H9 (cell line): ENCODE measurements around the gene LSM3. TPM values are rescaled to one million over a fixed set of nuclear protein-coding genes. Genes with fewer than 3 reads are reported as not detected.

Source experiments
- DNase-seq: peaks from one replicate; pipeline ENCODE4 v3.0.0-alpha.2; 2017
- H2AFZ ChIP-seq: one replicate; pipeline ENCODE4 v1.6.1; 2013; ENCODE audit warnings: mild to moderate bottlenecking, low read length, control low read depth, moderate library complexity
- H2AK5ac ChIP-seq: 2 replicates; pipeline ENCODE4 v1.6.1; 2013; ENCODE audit warnings: low read length, control low read depth, mixed read lengths; ENCODE audit not compliant: insufficient read length
- H2BK120ac ChIP-seq: one replicate; pipeline ENCODE4 v1.6.1; 2013; ENCODE audit warnings: low read depth, mild to moderate bottlenecking, low read length, control low read depth, inconsistent platforms; ENCODE audit not compliant: poor library complexity, severe bottlenecking
- H2BK12ac ChIP-seq: 2 replicates; pipeline ENCODE4 v1.6.1; 2013; ENCODE audit warnings: low read length, control low read depth, mixed read lengths, low read depth; ENCODE audit not compliant: insufficient read length
- H2BK15ac ChIP-seq: 2 replicates; pipeline ENCODE4 v1.6.1; 2013; ENCODE audit warnings: low read depth, low read length, control low read depth
- H2BK20ac ChIP-seq: one replicate; pipeline ENCODE4 v1.6.1; 2013; ENCODE audit warnings: low read depth, mild to moderate bottlenecking, low read length, control low read depth, inconsistent platforms; ENCODE audit not compliant: poor library complexity, severe bottlenecking
- H2BK5ac ChIP-seq: 2 replicates; pipeline ENCODE4 v1.6.1; 2013; ENCODE audit warnings: low read length, control low read depth, mixed read lengths; ENCODE audit not compliant: insufficient read length
- H3K14ac ChIP-seq: 2 replicates; pipeline ENCODE4 v1.6.1; 2013; ENCODE audit warnings: low read length, control low read depth; ENCODE audit not compliant: insufficient read depth
- H3K18ac ChIP-seq: 2 replicates; pipeline ENCODE4 v1.6.1; 2013; ENCODE audit warnings: low read depth, mild to moderate bottlenecking, mixed read lengths, low read length, control low read depth; ENCODE audit not compliant: insufficient read length
- H3K23ac ChIP-seq: 2 replicates; pipeline ENCODE4 v1.6.1; 2013; ENCODE audit warnings: low read length, control low read depth, mixed read lengths, low read depth; ENCODE audit not compliant: insufficient read length
- H3K23me2 ChIP-seq: 2 replicates; pipeline ENCODE4 v1.6.1; 2013; ENCODE audit warnings: low read depth, mild to moderate bottlenecking, mixed read lengths, low read length, control low read depth; ENCODE audit not compliant: insufficient read length, poor library complexity, severe bottlenecking
- H3K27ac ChIP-seq: 2 replicates; pipeline ENCODE4 v1.5.1; 2013; ENCODE audit warnings: low read length, control low read depth, mixed read lengths, low read depth; ENCODE audit not compliant: insufficient read length
- H3K27me3 ChIP-seq: 2 replicates; pipeline ENCODE4 v1.6.1; 2013; ENCODE audit warnings: low read length, control low read depth, inconsistent platforms; ENCODE audit not compliant: insufficient read depth
- H3K4ac ChIP-seq: 2 replicates; pipeline ENCODE4 v1.6.1; 2013; ENCODE audit warnings: low read depth, mild to moderate bottlenecking, control low read depth, inconsistent platforms, low read length, moderate library complexity
- H3K4me1 ChIP-seq: 2 replicates; pipeline ENCODE4 v1.6.1; 2013; ENCODE audit warnings: low read length, control low read depth, inconsistent platforms; ENCODE audit not compliant: insufficient read depth
- H3K4me2 ChIP-seq: 2 replicates; pipeline ENCODE4 v1.6.1; 2013; ENCODE audit warnings: low read length, control low read depth, mixed read lengths; ENCODE audit not compliant: insufficient read length, insufficient read depth
- H3K56ac ChIP-seq: 2 replicates; pipeline ENCODE4 v1.6.1; 2013; ENCODE audit warnings: low read depth, mild to moderate bottlenecking, mixed read lengths, low read length, control low read depth; ENCODE audit not compliant: insufficient read length
- H3K79me1 ChIP-seq: 2 replicates; pipeline ENCODE4 v1.6.1; 2013; ENCODE audit warnings: low read depth, mild to moderate bottlenecking, moderate library complexity, low read length, control low read depth, inconsistent platforms; ENCODE audit not compliant: insufficient read depth, poor library complexity, severe bottlenecking
- H3K79me2 ChIP-seq: 2 replicates; pipeline ENCODE4 v1.6.1; 2013; ENCODE audit warnings: low read length, control low read depth, inconsistent platforms; ENCODE audit not compliant: insufficient read depth
- H3K9ac ChIP-seq: 2 replicates; pipeline ENCODE4 v1.6.1; 2013; ENCODE audit warnings: low read length, control low read depth, mixed read lengths; ENCODE audit not compliant: insufficient read length; ENCODE audit errors: extremely low read depth
- H3K9me3 ChIP-seq: one replicate; pipeline ENCODE4 v1.6.1; 2013; ENCODE audit warnings: low read depth, low read length, inconsistent platforms; ENCODE audit not compliant: control insufficient read depth
- H3T11ph ChIP-seq: one replicate; pipeline ENCODE4 v1.6.1; 2013; ENCODE audit warnings: mild to moderate bottlenecking, low read length, control low read depth, inconsistent platforms
- H4K20me1 ChIP-seq: one replicate; pipeline ENCODE4 v1.6.1; 2013; ENCODE audit not compliant: control insufficient read depth, insufficient read length, insufficient read depth
- H4K5ac ChIP-seq: 2 replicates; pipeline ENCODE4 v1.6.1; 2013; ENCODE audit warnings: low read depth, mild to moderate bottlenecking, mixed read lengths, low read length, control low read depth; ENCODE audit not compliant: insufficient read length
- H4K8ac ChIP-seq: replicated peaks from 2 replicates; pipeline ENCODE4 v1.6.1; 2013; ENCODE audit warnings: low read length, control low read depth, mixed read lengths, low read depth; ENCODE audit not compliant: insufficient read length
- H4K91ac ChIP-seq: 2 replicates; pipeline ENCODE4 v1.6.1; 2013; ENCODE audit warnings: low read depth, mild to moderate bottlenecking, moderate library complexity, mixed read lengths, low read length, control low read depth; ENCODE audit not compliant: insufficient read length
- H3K27ac Mint-ChIP-seq, 3 experiments: 2 replicates in 2 of 3; 3 replicates in 1 of 3; pipeline ENCODE4 v1.8.0; 2020 to 2021; ENCODE audit warnings: mixed read lengths in 3 of 3, mild to moderate bottlenecking in 1 of 3, moderate library complexity in 1 of 3
- H3K27me3 Mint-ChIP-seq: 2 replicates; pipeline ENCODE4 v1.8.0; 2021; ENCODE audit warnings: low read depth, mild to moderate bottlenecking, moderate library complexity, mixed read lengths
- H3K36me3 Mint-ChIP-seq, 3 experiments: 2 replicates in 2 of 3; 3 replicates in 1 of 3; pipeline ENCODE4 v1.8.0; 2020 to 2021; ENCODE audit warnings: low read depth in 3 of 3, mixed read lengths in 3 of 3; ENCODE audit not compliant: insufficient read depth in 1 of 3
- H3K4me1 Mint-ChIP-seq, 2 experiments: 2 replicates each; pipeline ENCODE4 v1.8.0; 2020; ENCODE audit warnings: mixed read lengths in 2 of 2
- H3K4me3 Mint-ChIP-seq, 2 experiments: 2 replicates in 1 of 2; 3 replicates in 1 of 2; pipeline ENCODE4 v1.8.0; 2020 to 2021; ENCODE audit warnings: mild to moderate bottlenecking in 2 of 2, mixed read lengths in 2 of 2, moderate library complexity in 1 of 2
- H3K9me3 Mint-ChIP-seq, 2 experiments: 2 replicates in 1 of 2; 3 replicates in 1 of 2; pipeline ENCODE4 v1.8.0; 2020; ENCODE audit warnings: mild to moderate bottlenecking in 2 of 2, mixed read lengths in 2 of 2, moderate library complexity in 1 of 2
- WGBS: extraction: QIAGEN DNeasy Blood & Tissue Kit; methylation state at CpG from one replicate; pipeline ENCODE4 v1.1.7; 2013; ENCODE audit warnings: missing lambda C conversion rate, low lambda C conversion rate, mixed read lengths; ENCODE audit not compliant: insufficient read length; ENCODE audit errors: extremely low coverage; 5-methylcytosine and 5-hydroxymethylcytosine counted together
- total RNA-seq: library from RNA; stranded (reverse); gene quantifications from 2 replicates; pipeline ENCODE4 v1.2.1, GENCODE V29; 2021
- TF ChIP-seq, protein P1 (sequence below): fragments of 200-600 bp; sonication (generic); conservative IDR thresholded peaks from 3 replicates; pipeline ENCODE4 v1.8.0; 2021; ENCODE audit warnings: antibody characterized with exemption, mild to moderate bottlenecking

Gene LSM3
- total RNA-seq, 1 experiment from 2014 or later: 24.4 TPM

DNA sequence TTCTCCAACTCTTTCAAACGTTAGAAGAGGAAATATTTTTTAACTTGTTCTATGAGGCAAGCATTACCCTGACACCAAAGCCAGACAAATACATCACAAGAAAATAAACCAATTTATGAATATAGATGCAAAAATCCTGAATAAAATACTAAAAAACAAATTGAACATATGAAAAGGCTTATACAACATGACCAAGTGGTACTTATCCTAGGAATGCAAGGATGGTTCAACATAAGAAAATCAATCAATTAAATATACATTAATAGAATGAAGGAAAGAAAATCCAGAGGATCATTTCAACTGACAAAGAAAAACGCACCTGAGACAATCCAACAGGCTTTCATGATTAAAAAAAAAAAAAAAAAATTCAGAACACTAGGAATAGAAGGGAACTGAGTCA, 17.3 kb upstream of the LSM3 start:
- H3K23ac ChIP-seq: no peak overlapping the region
- no peaks in the 10 kb centered on the region for H3K4me1 ChIP-seq
- no peak overlapping the region for H2AK5ac ChIP-seq
- H3K18ac ChIP-seq: no peak overlapping the region
- Mint-ChIP-seq H3K36me3 (peaks cover 72 to 100% (median 99%) of the 10 kb centered on the region in 3 experiments), H3K4me3 (no peak overlapping the region), H3K9me3 (peaks cover 5 to 16% of the 10 kb centered on the region in 2 experiments; a peak in 4 of 5 replicates), H3K27me3 (no peaks in the 10 kb centered on the region), H3K27ac (no peak overlapping the region), H3K4me1 (no peaks in the 10 kb centered on the region)
- TF ChIP-seq, protein P1, sequence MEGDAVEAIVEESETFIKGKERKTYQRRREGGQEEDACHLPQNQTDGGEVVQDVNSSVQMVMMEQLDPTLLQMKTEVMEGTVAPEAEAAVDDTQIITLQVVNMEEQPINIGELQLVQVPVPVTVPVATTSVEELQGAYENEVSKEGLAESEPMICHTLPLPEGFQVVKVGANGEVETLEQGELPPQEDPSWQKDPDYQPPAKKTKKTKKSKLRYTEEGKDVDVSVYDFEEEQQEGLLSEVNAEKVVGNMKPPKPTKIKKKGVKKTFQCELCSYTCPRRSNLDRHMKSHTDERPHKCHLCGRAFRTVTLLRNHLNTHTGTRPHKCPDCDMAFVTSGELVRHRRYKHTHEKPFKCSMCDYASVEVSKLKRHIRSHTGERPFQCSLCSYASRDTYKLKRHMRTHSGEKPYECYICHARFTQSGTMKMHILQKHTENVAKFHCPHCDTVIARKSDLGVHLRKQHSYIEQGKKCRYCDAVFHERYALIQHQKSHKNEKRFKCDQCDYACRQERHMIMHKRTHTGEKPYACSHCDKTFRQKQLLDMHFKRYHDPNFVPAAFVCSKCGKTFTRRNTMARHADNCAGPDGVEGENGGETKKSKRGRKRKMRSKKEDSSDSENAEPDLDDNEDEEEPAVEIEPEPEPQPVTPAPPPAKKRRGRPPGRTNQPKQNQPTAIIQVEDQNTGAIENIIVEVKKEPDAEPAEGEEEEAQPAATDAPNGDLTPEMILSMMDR: no peak
- H3K27me3 ChIP-seq: no peaks in the 10 kb centered on the region
- no peaks in the 10 kb centered on the region for H3K79me1 ChIP-seq
- no peak overlapping the region for H2BK20ac ChIP-seq
- no peaks in the 10 kb centered on the region for H3K9me3 ChIP-seq
- H2BK5ac ChIP-seq: no peak overlapping the region
- no peak overlapping the region for H3K9ac ChIP-seq
- H3K23me2 ChIP-seq: no peaks in the 10 kb centered on the region
- H3K4ac ChIP-seq: no peak overlapping the region
- H2AFZ ChIP-seq: no peak overlapping the region
- no peak overlapping the region for H2BK120ac ChIP-seq
- no peak overlapping the region for H2BK12ac ChIP-seq
- H2BK15ac ChIP-seq: no peak overlapping the region
- no peak overlapping the region for H4K5ac ChIP-seq
- no peak overlapping the region for H3K56ac ChIP-seq
- no peak overlapping the region for H4K8ac ChIP-seq
- H3K4me2 ChIP-seq: no peak overlapping the region
- no peak for DNase-seq
- H3K14ac ChIP-seq: no peak overlapping the region
- H3T11ph ChIP-seq: no peak overlapping the region
- no peak overlapping the region for H3K27ac ChIP-seq
- H3K79me2 ChIP-seq: no peaks in the 10 kb centered on the region
- no CpG with 5 or more reads among the region's 2 CpGs for WGBS
- no peak overlapping the region for H4K91ac ChIP-seq
- H4K20me1 ChIP-seq: no peaks in the 10 kb centered on the region
